ENCODE results near the gene TGFBR2. TPM values are rescaled to one million over a fixed set of nuclear protein-coding genes. Genes with fewer than 3 reads are reported as not detected.

TGFBR2 gene
- total and polyA plus RNA-seq, 10 donors: 18.2 to 322 (median 239) TPM

DNA sequence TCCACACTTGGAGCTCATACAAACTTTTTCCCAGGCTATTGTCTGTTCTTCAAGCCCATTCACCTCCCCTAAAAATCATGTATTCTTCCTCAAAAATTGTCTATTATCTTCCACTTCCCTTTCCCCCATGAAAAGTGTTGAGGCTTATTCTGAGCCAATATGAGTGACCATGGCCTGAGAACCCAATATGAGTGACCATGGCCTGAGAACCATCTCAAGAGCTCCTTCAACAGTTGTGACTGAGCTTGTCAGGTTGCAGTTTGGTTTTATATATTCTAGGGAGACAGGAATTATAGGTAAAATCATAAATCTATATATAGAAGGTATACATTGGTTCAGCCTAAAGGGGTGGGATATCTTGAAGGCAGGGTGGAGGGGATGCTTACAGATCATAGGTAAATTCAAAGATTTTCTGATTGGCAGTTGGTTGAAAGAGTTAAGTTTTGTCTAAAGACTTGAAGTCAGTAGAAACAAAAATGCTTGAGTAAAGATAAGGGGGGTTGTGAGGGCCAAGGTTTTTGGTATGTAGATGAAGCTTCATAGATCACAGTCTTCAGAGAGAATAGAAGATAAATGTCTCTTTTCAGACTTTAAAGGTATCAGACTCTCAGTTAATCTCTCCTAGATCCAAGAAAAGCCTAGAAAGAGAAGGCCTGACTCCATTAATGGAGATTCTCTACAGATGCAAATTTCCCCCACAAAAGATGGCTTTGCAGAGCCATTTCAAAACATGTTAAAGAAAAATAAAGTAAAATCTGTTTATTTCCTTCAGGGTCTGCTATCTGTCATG is 95.8 kb downstream of the TGFBR2 start:
- Histone ChIP-seq H3K27ac (no peak overlapping the region), H3K36me3 (peaks cover 0 to 43% (median 4%) of the 10 kb centered on the region in 6 donors), H3K27me3 (replicated peaks in 1 of 7) (no peaks in the 10 kb centered on the region), H3K4me1 (peaks cover 0 to 5% (median 0%) of the 10 kb centered on the region in 6 donors), H3K4me3 (no peak overlapping the region), H3K9me3 (peaks cover 0 to 12% (median 7%) of the 10 kb centered on the region in 8 donors)
- TF ChIP-seq, protein P1, sequence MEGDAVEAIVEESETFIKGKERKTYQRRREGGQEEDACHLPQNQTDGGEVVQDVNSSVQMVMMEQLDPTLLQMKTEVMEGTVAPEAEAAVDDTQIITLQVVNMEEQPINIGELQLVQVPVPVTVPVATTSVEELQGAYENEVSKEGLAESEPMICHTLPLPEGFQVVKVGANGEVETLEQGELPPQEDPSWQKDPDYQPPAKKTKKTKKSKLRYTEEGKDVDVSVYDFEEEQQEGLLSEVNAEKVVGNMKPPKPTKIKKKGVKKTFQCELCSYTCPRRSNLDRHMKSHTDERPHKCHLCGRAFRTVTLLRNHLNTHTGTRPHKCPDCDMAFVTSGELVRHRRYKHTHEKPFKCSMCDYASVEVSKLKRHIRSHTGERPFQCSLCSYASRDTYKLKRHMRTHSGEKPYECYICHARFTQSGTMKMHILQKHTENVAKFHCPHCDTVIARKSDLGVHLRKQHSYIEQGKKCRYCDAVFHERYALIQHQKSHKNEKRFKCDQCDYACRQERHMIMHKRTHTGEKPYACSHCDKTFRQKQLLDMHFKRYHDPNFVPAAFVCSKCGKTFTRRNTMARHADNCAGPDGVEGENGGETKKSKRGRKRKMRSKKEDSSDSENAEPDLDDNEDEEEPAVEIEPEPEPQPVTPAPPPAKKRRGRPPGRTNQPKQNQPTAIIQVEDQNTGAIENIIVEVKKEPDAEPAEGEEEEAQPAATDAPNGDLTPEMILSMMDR (IDR thresholded peaks at IDR 0.05 in 8 of 11, conservative IDR thresholded peaks at IDR 0.05 in 3 of 11): no peak
- TF ChIP-seq POLR2AphosphoS5 (IDR thresholded peaks at IDR 0.05) (no peak), POLR2A (IDR thresholded peaks at IDR 0.05) (no peak)
- intact Hi-C loops (cut with DNase I; ENCODE audit: low total_unique reads): loop anchor here (10.0 kb wide), 1 partner anchor 387 kb away; no protein-coding TSS in a partner anchor
- no peak for DNase-seq

DNA sequence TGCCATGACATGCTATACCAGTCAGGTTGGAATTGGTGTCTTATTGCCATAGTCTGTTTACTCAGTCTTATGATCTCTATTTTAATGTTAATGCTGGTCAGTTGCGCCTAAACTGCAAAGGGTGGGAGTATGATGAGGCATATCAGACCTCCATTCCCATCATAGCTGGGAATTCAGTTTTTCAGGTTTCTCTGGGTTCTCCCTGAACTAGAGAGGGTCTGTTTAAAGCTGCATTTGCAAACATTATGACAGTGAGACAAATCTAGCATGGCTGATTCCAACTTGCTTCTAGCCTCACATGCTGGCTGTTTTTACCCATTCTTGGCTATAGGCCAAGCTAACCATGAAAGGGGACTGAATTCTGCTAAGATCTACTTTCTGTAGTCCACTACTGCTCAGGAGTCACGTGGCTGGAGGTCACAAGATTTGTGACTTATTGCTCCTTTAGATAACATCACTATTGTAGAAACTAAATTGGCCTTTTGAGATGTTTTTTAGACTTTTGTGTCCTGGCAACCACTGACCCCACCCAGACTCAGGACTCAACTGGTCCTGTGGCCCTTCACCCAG is 96.5 kb downstream of the TGFBR2 start:
- Histone ChIP-seq H3K4me1 (peaks cover 0 to 4% (median 0%) of the 10 kb centered on the region in 6 donors), H3K27ac (peak overlapping the region in 1 of 8 donors; percentile 16), H3K9me3 (peaks cover 0 to 12% (median 7%) of the 10 kb centered on the region in 8 donors), H3K4me3 (no peak overlapping the region), H3K36me3 (peaks cover 0 to 36% (median 4%) of the 10 kb centered on the region in 6 donors), H3K27me3 (replicated peaks in 1 of 7) (no peaks in the 10 kb centered on the region)
- 59 to 97% (median 88%) methylated on average over 2 of the region's 2 CpGs for WGBS, 5 donors
- DNase-seq: no peak
- intact Hi-C loops (cut with DNase I; ENCODE audit: low total_unique reads): loop anchor here (10.0 kb wide), 1 partner anchor 388 kb away; no protein-coding TSS in a partner anchor
- peak in 1 of 3 donors; percentile 22 for TF ChIP-seq POLR2AphosphoS5 (IDR thresholded peaks at IDR 0.05)
- no peak for TF ChIP-seq POLR2A (IDR thresholded peaks at IDR 0.05)
- TF ChIP-seq, protein P1 (IDR thresholded peaks at IDR 0.05 in 8 of 11, conservative IDR thresholded peaks at IDR 0.05 in 3 of 11): no peak

DNA sequence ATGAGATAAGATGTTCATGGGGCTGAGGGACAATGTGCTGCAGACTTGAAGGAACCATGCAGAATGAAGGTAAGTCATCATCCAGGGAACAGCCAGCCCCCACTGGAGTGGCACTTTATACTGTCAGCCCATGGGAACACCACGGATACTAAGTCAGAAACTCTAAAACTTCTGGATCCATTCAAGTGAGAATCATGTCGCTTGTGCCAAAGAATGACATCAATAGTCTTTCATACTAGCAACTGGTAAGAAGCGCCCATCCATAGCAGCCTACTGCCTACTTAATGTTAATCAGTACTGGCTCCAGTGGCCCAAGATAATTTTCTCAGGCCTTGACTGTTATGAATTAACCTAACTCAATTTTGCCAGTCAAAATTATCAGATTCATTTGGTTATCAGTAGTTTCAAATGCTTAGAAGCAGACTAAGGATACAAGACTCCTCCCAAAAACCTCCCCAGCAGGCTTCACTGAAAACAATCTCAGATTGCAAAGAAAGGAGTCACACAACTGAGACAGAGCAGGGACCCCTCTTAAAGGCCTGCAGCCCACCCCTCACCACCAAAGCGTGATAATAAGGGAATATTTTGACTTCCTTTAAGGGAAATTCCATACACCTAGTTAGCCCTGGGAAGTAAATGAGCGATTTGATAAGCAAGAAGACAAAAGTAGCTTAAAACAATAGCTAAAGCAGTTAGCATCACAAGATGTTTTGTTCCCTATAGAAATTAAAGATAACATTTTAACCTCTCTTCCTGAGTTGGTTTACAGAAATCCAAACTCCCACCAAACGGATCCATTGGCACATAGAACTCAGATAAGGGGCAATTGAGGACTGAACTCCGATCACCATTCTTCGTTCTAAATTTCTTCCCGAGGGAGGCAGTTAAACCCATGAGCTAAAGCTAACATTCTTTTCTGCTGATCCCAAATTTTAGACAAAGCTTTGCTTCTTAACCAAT is 98.8 kb downstream of the TGFBR2 start:
- no peak for DNase-seq
- intact Hi-C loops (cut with DNase I; ENCODE audit: low total_unique reads): loop anchor here (10.0 kb wide), 1 partner anchor 390 kb away; no protein-coding TSS in a partner anchor
- Histone ChIP-seq H3K36me3 (peaks cover 0 to 13% (median 0%) of the 10 kb centered on the region in 6 donors), H3K9me3 (peaks cover 0 to 12% (median 7%) of the 10 kb centered on the region in 8 donors), H3K27me3 (replicated peaks in 1 of 7) (no peaks in the 10 kb centered on the region), H3K27ac (peak overlapping the region in 2 of 8 donors; percentile 13 to 20), H3K4me1 (peaks cover 0 to 4% (median 0%) of the 10 kb centered on the region in 6 donors), H3K4me3 (no peak overlapping the region)
- whole genome bisulfite sequencing, 5 donors: 78 to 90% (median 82%) methylated on average over 9 of the region's 9 CpGs
- TF ChIP-seq POLR2AphosphoS5 (IDR thresholded peaks at IDR 0.05) (no peak), POLR2A (IDR thresholded peaks at IDR 0.05) (no peak)
- TF ChIP-seq, protein P1 (IDR thresholded peaks at IDR 0.05 in 8 of 11, conservative IDR thresholded peaks at IDR 0.05 in 3 of 11): no peak
